Endothelial cell of umbilical vein (primary cell): ENCODE data around the gene H2BK1.

Experiments used
- EZH2 ChIP-seq: IDR thresholded peaks from 2 replicates; pipeline ENCODE4 v1.6.1; 2012; ENCODE audit warnings: borderline replicate concordance, low read depth, mild to moderate bottlenecking, moderate library complexity, low read length, inconsistent platforms; ENCODE audit not compliant: severe bottlenecking
- POLR2A ChIP-seq: IDR thresholded peaks from 2 replicates; pipeline ENCODE4 v1.6.1; 2012; ENCODE audit warnings: low read depth, mild to moderate bottlenecking, control low read depth, low read length
- POLR2AphosphoS5 ChIP-seq: IDR thresholded peaks from 2 replicates; pipeline ENCODE4 v1.6.1; 2012; ENCODE audit warnings: low read depth, mild to moderate bottlenecking, control low read depth, low read length, moderate library complexity; ENCODE audit not compliant: insufficient read depth
- TF ChIP-seq, protein P1 (sequence below), 2 donors: IDR thresholded peaks; 1 replicate in 1 of 2; 2 replicates in 1 of 2; pipeline ENCODE4 v1.5.1; 2011; ENCODE audit warnings: low read length in 2 of 2, mild to moderate bottlenecking in 2 of 2, moderate library complexity in 2 of 2, control low read depth in 1 of 2, inconsistent platforms in 1 of 2, low read depth in 1 of 2; ENCODE audit not compliant: insufficient read depth in 1 of 2; ENCODE audit errors: extremely low read depth in 1 of 2
- TF ChIP-seq, protein P2 (sequence below): IDR thresholded peaks from 2 replicates; pipeline ENCODE4 v1.6.1; 2011; ENCODE audit not compliant: insufficient read depth, insufficient read length

DNA sequence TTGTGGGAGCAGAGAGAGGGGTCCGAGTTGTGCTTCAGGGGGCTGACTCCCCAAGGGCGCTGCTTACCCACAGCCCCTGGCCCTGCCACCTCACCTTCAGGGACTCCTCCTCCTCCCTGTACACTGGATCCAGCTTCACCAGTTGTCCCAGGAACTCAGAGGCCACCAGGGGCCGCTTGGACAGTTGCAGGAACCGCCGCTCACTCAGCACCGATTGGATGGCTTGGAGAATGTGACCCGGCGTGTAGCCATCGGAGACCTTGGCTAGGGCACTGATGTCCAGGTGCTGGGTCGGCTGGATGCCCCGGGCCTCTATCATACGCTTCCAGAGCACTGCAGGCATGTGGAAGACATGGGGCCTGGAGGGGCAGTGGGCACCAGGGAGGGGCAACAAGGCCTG is 18.7 kb downstream of the H2BK1 start:
- TF ChIP-seq, protein P1, sequence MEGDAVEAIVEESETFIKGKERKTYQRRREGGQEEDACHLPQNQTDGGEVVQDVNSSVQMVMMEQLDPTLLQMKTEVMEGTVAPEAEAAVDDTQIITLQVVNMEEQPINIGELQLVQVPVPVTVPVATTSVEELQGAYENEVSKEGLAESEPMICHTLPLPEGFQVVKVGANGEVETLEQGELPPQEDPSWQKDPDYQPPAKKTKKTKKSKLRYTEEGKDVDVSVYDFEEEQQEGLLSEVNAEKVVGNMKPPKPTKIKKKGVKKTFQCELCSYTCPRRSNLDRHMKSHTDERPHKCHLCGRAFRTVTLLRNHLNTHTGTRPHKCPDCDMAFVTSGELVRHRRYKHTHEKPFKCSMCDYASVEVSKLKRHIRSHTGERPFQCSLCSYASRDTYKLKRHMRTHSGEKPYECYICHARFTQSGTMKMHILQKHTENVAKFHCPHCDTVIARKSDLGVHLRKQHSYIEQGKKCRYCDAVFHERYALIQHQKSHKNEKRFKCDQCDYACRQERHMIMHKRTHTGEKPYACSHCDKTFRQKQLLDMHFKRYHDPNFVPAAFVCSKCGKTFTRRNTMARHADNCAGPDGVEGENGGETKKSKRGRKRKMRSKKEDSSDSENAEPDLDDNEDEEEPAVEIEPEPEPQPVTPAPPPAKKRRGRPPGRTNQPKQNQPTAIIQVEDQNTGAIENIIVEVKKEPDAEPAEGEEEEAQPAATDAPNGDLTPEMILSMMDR (IDR thresholded peaks at IDR 0.05; ENCODE audit: extremely low read depth in 1 of 2, insufficient read depth in 1 of 2, low read depth in 1 of 2, low read length in 2 of 2), result no peak
- TF ChIP-seq POLR2A (no peak), POLR2AphosphoS5 (no peak), EZH2 (no peak)
- TF ChIP-seq, protein P2, sequence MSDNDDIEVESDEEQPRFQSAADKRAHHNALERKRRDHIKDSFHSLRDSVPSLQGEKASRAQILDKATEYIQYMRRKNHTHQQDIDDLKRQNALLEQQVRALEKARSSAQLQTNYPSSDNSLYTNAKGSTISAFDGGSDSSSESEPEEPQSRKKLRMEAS, result no peak
